Skeletal muscle satellite cell (primary cell): ENCODE results near the gene AP1G2.

ENCODE experiments used
- H3K27me3 ChIP-seq: 2 replicates; pipeline ENCODE4 v1.7.0; 2013; ENCODE audit warnings: low read length; ENCODE audit not compliant: control insufficient read depth, insufficient read depth
- H3K36me3 ChIP-seq: 2 replicates; pipeline ENCODE4 v1.7.0; 2013; ENCODE audit warnings: mild to moderate bottlenecking, control low read depth, low read length; ENCODE audit not compliant: insufficient read depth
- H3K4me1 ChIP-seq: 2 replicates; pipeline ENCODE4 v1.7.0; 2013; ENCODE audit warnings: low read length; ENCODE audit not compliant: control insufficient read depth, insufficient read depth
- H3K4me2 ChIP-seq: 2 replicates; pipeline ENCODE4 v1.7.0; 2013; ENCODE audit warnings: mild to moderate bottlenecking, low read length
- H3K4me3 ChIP-seq: 2 replicates; pipeline ENCODE4 v1.7.0; 2013; ENCODE audit warnings: low read length
- H3K9ac ChIP-seq: 2 replicates; pipeline ENCODE4 v1.7.0; 2013; ENCODE audit warnings: mild to moderate bottlenecking, low read depth, low read length, moderate library complexity
- H3K9me3 ChIP-seq: replicated peaks from 2 replicates; pipeline ENCODE4 v1.7.0; 2013; ENCODE audit warnings: mild to moderate bottlenecking, control low read depth, low read length

The AP1G2 gene

GRCh38 chr14:23577710-23578392, 10.3 kb upstream of the AP1G2 start:
- H3K36me3 ChIP-seq, result no peaks in the 10 kb centered on the region
- H3K9me3 ChIP-seq, result no peaks in the 10 kb centered on the region
- no peaks in the 10 kb centered on the region for H3K4me1 ChIP-seq
- peaks cover 80% of the 10 kb centered on the region for H3K27me3 ChIP-seq
- no peak overlapping the region for H3K4me2 ChIP-seq
- no peak overlapping the region for H3K9ac ChIP-seq
- H3K4me3 ChIP-seq, result no peak overlapping the region

GRCh38 chr14:23577004-23577681, 9.6 kb upstream of the AP1G2 start:
- no peak overlapping the region for H3K9ac ChIP-seq
- H3K27me3 ChIP-seq, result peaks cover 80% of the 10 kb centered on the region
- no peak overlapping the region for H3K4me3 ChIP-seq

GRCh38 chr14:23573384-23574015, 5.9 kb upstream of the AP1G2 start:
- Histone ChIP-seq H3K9ac (no peak overlapping the region), H3K4me2 (no peak overlapping the region), H3K4me3 (no peak overlapping the region), H3K4me1 (no peaks in the 10 kb centered on the region), H3K27me3 (peaks cover 58% of the 10 kb centered on the region), H3K36me3 (no peaks in the 10 kb centered on the region), H3K9me3 (no peaks in the 10 kb centered on the region)

More at GRCh38 chr14:23577004-23577681, 9.6 kb upstream of the AP1G2 start:
- H3K4me1 ChIP-seq, result no peaks in the 10 kb centered on the region
- H3K36me3 ChIP-seq, result no peaks in the 10 kb centered on the region
- H3K4me2 ChIP-seq, result no peak overlapping the region
- no peaks in the 10 kb centered on the region for H3K9me3 ChIP-seq

GRCh38 chr14:23572836-23573235, 5.2 kb upstream of the AP1G2 start:
- H3K27me3 ChIP-seq, result peaks cover 53% of the 10 kb centered on the region
- no peak overlapping the region for H3K4me3 ChIP-seq
- no peaks in the 10 kb centered on the region for H3K36me3 ChIP-seq
- H3K4me1 ChIP-seq, result peaks cover under 1% of the 10 kb centered on the region
- H3K9ac ChIP-seq, result no peak overlapping the region
- no peak overlapping the region for H3K4me2 ChIP-seq
- no peaks in the 10 kb centered on the region for H3K9me3 ChIP-seq

DNA sequence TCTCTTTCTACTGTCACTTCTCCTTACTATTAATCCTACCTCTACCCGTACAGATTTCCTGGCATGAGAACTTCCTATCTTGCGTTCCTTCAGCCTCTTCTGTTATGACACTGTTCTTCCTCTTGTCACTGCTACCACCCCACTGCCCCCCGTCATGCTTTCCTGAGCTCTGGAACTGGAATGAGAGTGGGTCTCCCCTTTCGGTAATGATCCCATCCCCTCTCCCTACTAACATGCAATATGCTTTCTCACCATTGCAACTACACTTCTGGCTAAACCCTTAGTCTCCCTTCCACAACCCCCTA, 4.9 kb upstream of the AP1G2 start:
- Histone ChIP-seq H3K4me2 (no peak overlapping the region), H3K36me3 (no peaks in the 10 kb centered on the region), H3K27me3 (peaks cover 50% of the 10 kb centered on the region), H3K9ac (no peak overlapping the region), H3K4me3 (no peak overlapping the region), H3K4me1 (peaks cover 4% of the 10 kb centered on the region), H3K9me3 (no peaks in the 10 kb centered on the region)

DNA sequence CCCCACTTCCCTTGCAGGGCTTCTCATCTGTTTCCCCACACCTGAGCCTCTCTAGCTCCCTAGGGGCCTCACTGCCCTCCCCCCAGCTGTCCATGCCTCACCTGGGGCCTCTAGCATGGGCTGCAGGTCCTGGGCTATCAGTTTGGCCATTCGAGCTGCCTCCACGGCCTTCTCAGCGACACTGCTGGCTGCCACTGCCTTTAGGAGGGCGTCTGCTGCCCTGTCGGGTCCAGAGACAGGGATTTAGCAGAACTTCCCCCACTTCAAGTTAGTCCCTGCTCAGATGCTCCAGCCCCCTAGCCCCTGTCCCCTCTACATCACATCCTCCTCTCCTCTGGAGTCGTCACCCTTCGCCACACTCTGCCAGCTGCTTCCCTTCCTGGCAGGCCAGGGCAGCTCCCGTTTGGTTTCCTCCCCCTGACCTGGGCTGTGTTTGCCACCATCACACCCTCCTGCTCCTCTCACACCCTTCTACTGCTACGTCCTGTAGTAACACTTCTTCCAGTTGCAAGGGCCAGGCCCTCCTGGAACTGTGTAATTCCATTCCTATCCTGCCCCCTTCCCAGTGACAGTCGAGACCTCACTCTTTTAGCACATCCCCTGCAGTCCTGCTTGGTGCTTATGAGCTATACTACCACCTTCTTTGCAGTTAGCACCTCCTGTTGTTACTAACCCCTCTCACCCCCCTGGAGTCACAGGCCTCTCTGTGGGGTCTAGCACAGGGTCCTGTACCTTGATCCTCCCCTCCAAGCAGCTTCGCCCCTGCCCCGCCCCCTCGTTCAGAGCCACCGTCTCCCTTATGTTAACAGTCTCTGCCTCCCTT, 4.3 kb upstream of the AP1G2 start:
- Histone ChIP-seq H3K4me2 (no peak overlapping the region), H3K9me3 (no peaks in the 10 kb centered on the region), H3K4me1 (peaks cover 8% of the 10 kb centered on the region), H3K27me3 (peaks cover 46% of the 10 kb centered on the region), H3K4me3 (no peak overlapping the region), H3K9ac (no peak overlapping the region), H3K36me3 (no peaks in the 10 kb centered on the region)

GRCh38 chr14:23570806-23571483, 3.4 kb upstream of the AP1G2 start:
- H3K4me1 ChIP-seq, result peaks cover 13% of the 10 kb centered on the region
- no peaks in the 10 kb centered on the region for H3K36me3 ChIP-seq
- peaks cover 36% of the 10 kb centered on the region for H3K27me3 ChIP-seq
- H3K4me2 ChIP-seq, result no peak overlapping the region
- no peak overlapping the region for H3K9ac ChIP-seq
- H3K9me3 ChIP-seq, result no peaks in the 10 kb centered on the region
- H3K4me3 ChIP-seq, result no peak overlapping the region

DNA sequence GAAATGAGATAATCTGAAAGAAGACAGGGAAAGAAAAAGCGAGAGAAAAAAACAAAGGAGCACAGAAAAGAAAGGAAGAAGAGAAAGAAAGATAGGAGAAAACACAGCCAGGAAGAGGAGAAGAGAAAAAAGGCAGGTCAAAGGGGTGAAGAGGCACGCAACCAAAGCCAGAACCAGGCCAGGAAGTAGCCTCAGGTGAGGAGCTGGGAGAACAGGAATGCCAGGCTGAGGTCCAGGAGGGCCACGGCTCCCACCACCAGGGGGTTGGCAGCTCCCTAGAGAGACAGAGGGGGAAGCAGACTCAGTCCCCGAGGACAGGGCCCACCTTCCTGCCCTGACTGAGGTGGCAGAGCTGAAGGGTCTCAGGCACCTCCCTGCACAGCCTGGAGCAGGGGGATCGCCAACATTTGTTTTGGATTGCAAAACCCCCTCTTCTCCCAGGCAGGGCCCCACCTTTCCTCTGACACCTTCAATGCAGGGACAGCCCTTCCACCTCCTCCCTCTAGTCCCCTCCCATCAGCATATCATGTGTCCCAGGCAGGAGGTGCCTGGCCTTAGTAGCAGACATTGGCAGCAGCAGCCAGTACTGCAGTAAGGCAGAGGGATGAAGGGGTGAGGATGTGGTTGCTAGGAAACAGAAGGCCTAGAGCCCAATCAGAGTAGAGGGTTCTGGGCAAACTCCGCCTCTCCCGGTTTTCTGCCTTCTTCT, 2.0 kb upstream of the AP1G2 start:
- Histone ChIP-seq H3K27me3 (peaks cover 23% of the 10 kb centered on the region), H3K36me3 (no peaks in the 10 kb centered on the region), H3K4me2 (no peak overlapping the region), H3K4me1 (peaks cover 13% of the 10 kb centered on the region), H3K9me3 (no peaks in the 10 kb centered on the region), H3K4me3 (no peak overlapping the region), H3K9ac (no peak overlapping the region)

GRCh38 chr14:23568600-23569331, 1.2 kb upstream of the AP1G2 start:
- Histone ChIP-seq H3K36me3 (no peaks in the 10 kb centered on the region), H3K9ac (no peak overlapping the region), H3K4me1 (peaks cover 13% of the 10 kb centered on the region), H3K4me3 (no peak overlapping the region), H3K9me3 (no peaks in the 10 kb centered on the region), H3K27me3 (peaks cover 20% of the 10 kb centered on the region), H3K4me2 (no peak overlapping the region)

- Histone ChIP-seq H3K27me3 (peaks cover 14% of the 10 kb centered on the region), H3K4me1 (peaks cover 13% of the 10 kb centered on the region), H3K4me2 (peak overlapping the region; percentile 96), H3K36me3 (no peaks in the 10 kb centered on the region), H3K4me3 (peak overlapping the region; percentile 76), H3K9ac (peak overlapping the region; percentile 78), H3K9me3 (no peaks in the 10 kb centered on the region)
Measured at GRCh38 chr14:23568021-23568599, 519 bp upstream of the AP1G2 start.
